GM23338 (cell line): ENCODE measurements around the gene GRWD1. TPM values are rescaled to one million over a fixed set of nuclear protein-coding genes. Genes with fewer than 3 reads are reported as not detected.

ENCODE experiments used
- ATAC-seq: fragments of 200-7000 bp; cut with Tn5 transposase; 3 replicates; pipeline ENCODE4 v1.9.1; 2020
- DNase-seq: peaks from one replicate; pipeline ENCODE4 v3.0.0-alpha.2; 2015; ENCODE audit warnings: low spot score
- H2AFZ ChIP-seq: fragments of 200-600 bp; sonication (generic); 2 replicates; pipeline ENCODE4 v1.8.0; 2016; ENCODE audit warnings: antibody characterized with exemption, mild to moderate bottlenecking, moderate library complexity
- H3F3A ChIP-seq: fragments of 200-600 bp; sonication (generic); replicated peaks from 2 replicates; pipeline ENCODE4 v1.8.0; 2017; ENCODE audit warnings: antibody characterized with exemption, mixed run types, low read depth
- H3K27ac ChIP-seq: fragments of 200-600 bp; sonication (generic); 2 replicates; pipeline ENCODE4 v1.6.1; 2016; ENCODE audit warnings: low read depth
- H3K27me3 ChIP-seq: fragments of 200-600 bp; sonication (generic); 2 replicates; pipeline ENCODE4 v1.8.0; 2016; ENCODE audit warnings: mild to moderate bottlenecking, mixed run types, moderate library complexity; ENCODE audit not compliant: insufficient read depth
- H3K36me3 ChIP-seq: fragments of 200-600 bp; sonication (generic); 2 replicates; pipeline ENCODE4 v1.8.0; 2016; ENCODE audit warnings: mild to moderate bottlenecking; ENCODE audit not compliant: insufficient read depth
- H3K4me1 ChIP-seq: fragments of 200-600 bp; sonication (generic); 2 replicates; pipeline ENCODE4 v1.8.0; 2016; ENCODE audit warnings: mild to moderate bottlenecking, moderate library complexity; ENCODE audit not compliant: insufficient read depth
- H3K4me2 ChIP-seq: fragments of 200-600 bp; sonication (generic); 2 replicates; pipeline ENCODE4 v1.7.1; 2017; ENCODE audit warnings: mixed run types
- H3K4me3 ChIP-seq: fragments of 200-600 bp; sonication (generic); 2 replicates; pipeline ENCODE4 v1.6.1; 2016; ENCODE audit warnings: mixed run types
- H3K79me2 ChIP-seq: fragments of 200-600 bp; sonication (generic); replicated peaks from 2 replicates; pipeline ENCODE4 v1.8.0; 2017; ENCODE audit warnings: mild to moderate bottlenecking; ENCODE audit not compliant: insufficient read depth
- H3K9me2 ChIP-seq: fragments of 200-600 bp; sonication (generic); 2 replicates; pipeline ENCODE4 v1.8.0; 2017; ENCODE audit not compliant: insufficient read depth
- H4K20me1 ChIP-seq: fragments of 200-600 bp; sonication (generic); replicated peaks from 2 replicates; pipeline ENCODE4 v1.8.0; 2017; ENCODE audit warnings: mild to moderate bottlenecking; ENCODE audit not compliant: insufficient read depth
- H3K27ac Mint-ChIP-seq: 2 replicates; pipeline ENCODE4 v1.8.0; 2020; ENCODE audit warnings: inconsistent platforms, mild to moderate bottlenecking, moderate library complexity, mixed read lengths
- H3K27me3 Mint-ChIP-seq: 3 replicates; pipeline ENCODE4 v1.8.0; 2022; ENCODE audit warnings: low read depth, mild to moderate bottlenecking, moderate library complexity, mixed read lengths, inconsistent platforms; ENCODE audit not compliant: insufficient read depth, poor library complexity
- H3K36me3 Mint-ChIP-seq: 3 replicates; pipeline ENCODE4 v1.8.0; 2021; ENCODE audit warnings: low read depth, mild to moderate bottlenecking, inconsistent platforms, moderate library complexity, mixed read lengths
- H3K4me1 Mint-ChIP-seq: 3 replicates; pipeline ENCODE4 v1.8.0; 2020; ENCODE audit warnings: mild to moderate bottlenecking, inconsistent platforms, mixed read lengths
- H3K4me3 Mint-ChIP-seq: 3 replicates; pipeline ENCODE4 v1.8.0; 2021; ENCODE audit warnings: moderate library complexity, mild to moderate bottlenecking, inconsistent platforms, mixed read lengths
- H3K9me3 Mint-ChIP-seq: 3 replicates; pipeline ENCODE4 v1.8.0; 2020; ENCODE audit warnings: moderate library complexity, mild to moderate bottlenecking, inconsistent platforms, mixed read lengths
- CREB1 ChIP-seq: fragments of 250-450 bp; sonication (Bioruptor Pico); IDR thresholded peaks from 2 replicates; pipeline ENCODE4 v1.5.0; 2020; ENCODE audit warnings: low read depth, mild to moderate bottlenecking, moderate library complexity
- EZH2 ChIP-seq: fragments of 200-600 bp; sonication (generic); IDR thresholded peaks from one replicate; pipeline ENCODE4 v1.8.0; 2017; ENCODE audit warnings: antibody characterized with exemption, mild to moderate bottlenecking, low read depth; ENCODE audit not compliant: unreplicated experiment
- EZH2phosphoT487 ChIP-seq: fragments of 200-600 bp; sonication (generic); IDR thresholded peaks from one replicate; pipeline ENCODE4 v1.8.1; 2018; ENCODE audit warnings: antibody characterized with exemption; ENCODE audit not compliant: unreplicated experiment
- JUNB ChIP-seq: IDR thresholded peaks from one replicate; pipeline ENCODE4 v1.6.1; 2016; ENCODE audit warnings: antibody characterized with exemption; ENCODE audit not compliant: unreplicated experiment
- NANOG ChIP-seq: IDR thresholded peaks from 2 replicates; pipeline ENCODE4 v1.6.1; 2016; ENCODE audit warnings: antibody characterized with exemption, borderline replicate concordance
- POLR2AphosphoS5 ChIP-seq: IDR thresholded peaks from 2 replicates; pipeline ENCODE4 v1.6.1; 2016; ENCODE audit warnings: antibody characterized with exemption, low read depth
- REST ChIP-seq: IDR thresholded peaks from one replicate; pipeline ENCODE4 v1.6.1; 2018; ENCODE audit warnings: antibody characterized with exemption; ENCODE audit not compliant: unreplicated experiment
- STAT1 ChIP-seq: IDR thresholded peaks from one replicate; pipeline ENCODE4 v1.6.1; 2016; ENCODE audit warnings: antibody characterized with exemption; ENCODE audit not compliant: unreplicated experiment
- ZNF114 ChIP-seq: fragments of 250-450 bp; sonication (Bioruptor Pico); IDR thresholded peaks from 2 replicates; pipeline ENCODE4 v1.5.0; 2020; ENCODE audit warnings: mild to moderate bottlenecking, moderate library complexity
- ZNF331 ChIP-seq: fragments of 250-450 bp; sonication (Bioruptor Pico); IDR thresholded peaks from 2 replicates; pipeline ENCODE4 v1.5.0; 2020; ENCODE audit warnings: low read depth, mild to moderate bottlenecking, moderate library complexity
- polyA plus RNA-seq: library from polyadenylated mRNA; unstranded; fragments of >200 nt; fragmentation: Nextera tagmentation; extraction: Ambion mirVana; gene quantifications from 2 replicates; pipeline ENCODE4 v1.2.1, GENCODE V29; 2016
- total RNA-seq: library from RNA; depleted of rRNA; stranded (reverse); fragments of >200 nt; shearing (Covaris generic); gene quantifications from 2 replicates; pipeline ENCODE4 v1.2.3, GENCODE V29; 2014
- TF ChIP-seq, protein P1 (sequence below): IDR thresholded peaks from 2 replicates; pipeline ENCODE4 v1.6.1; 2016; ENCODE audit warnings: antibody characterized with exemption
- TF ChIP-seq, protein P2 (sequence below): fragments of 250-450 bp; sonication (Bioruptor Pico); IDR thresholded peaks from 2 replicates; pipeline ENCODE4 v1.5.0; 2020; ENCODE audit warnings: mild to moderate bottlenecking, moderate library complexity
- TF ChIP-seq, protein P3 (sequence below), 2 experiments: fragments of 200-600 bp in 1 of 2; sonication (generic) in 1 of 2; conservative IDR thresholded peaks; 2 replicates each; pipeline versions ENCODE4 v1.5.1 to v1.6.1; 2016 to 2017; ENCODE audit warnings: antibody characterized with exemption in 2 of 2, low read depth in 2 of 2, mild to moderate bottlenecking in 2 of 2, moderate library complexity in 1 of 2

Gene GRWD1
- total and polyA plus RNA-seq, 2 experiments from 2014 or later, result 23.2 to 58.0 TPM

DNA sequence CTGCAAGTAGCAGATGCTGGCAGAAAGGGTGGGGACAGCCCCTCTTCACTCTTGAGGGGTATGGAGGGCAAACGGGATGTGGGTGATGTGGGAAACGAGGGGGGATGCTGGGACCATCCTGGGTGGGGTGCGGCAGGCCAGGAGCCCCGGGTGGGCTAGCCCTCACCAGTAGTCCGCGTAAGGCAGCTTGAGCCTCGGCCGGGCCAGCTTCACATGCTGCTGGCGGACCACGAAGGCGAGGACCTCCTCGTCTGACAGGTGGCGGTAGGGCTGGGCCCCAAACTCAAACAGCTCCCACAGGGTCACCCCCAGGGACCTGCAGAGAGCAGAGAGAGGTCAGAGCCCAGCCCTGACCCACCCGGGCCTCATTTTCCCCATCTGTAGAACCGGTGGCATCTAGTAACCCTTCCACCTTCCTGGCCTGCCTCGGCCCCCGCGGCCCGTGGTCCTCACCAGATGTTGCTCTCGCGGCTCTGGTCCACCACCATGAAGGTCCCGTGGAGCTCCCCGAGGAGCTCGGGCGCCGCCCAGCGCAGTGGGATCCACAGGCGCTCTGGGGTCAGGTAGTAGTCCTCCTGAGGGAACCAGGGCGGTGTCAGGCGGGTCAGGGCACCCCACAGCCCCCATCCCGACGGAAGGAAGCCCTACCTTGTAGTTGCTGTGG, 55.2 kb downstream of the GRWD1 start:
- Histone ChIP-seq H2AFZ (peak overlapping the region; percentile 69; the same call in 1 of the 2 replicates), H3K27ac (peak overlapping the region; percentile 91; the same call in 1 of the 2 replicates), H3K27me3 (no peaks in the 10 kb centered on the region), H3K9me2 (no peaks in the 10 kb centered on the region), H3K4me1 (peaks cover 7% of the 10 kb centered on the region; the same call in 1 of the 2 replicates), H3K4me2 (peak overlapping the region; percentile 94), H3K4me3 (peak overlapping the region; percentile 73), H3K36me3 (no peaks in the 10 kb centered on the region), H4K20me1 (no peaks in the 10 kb centered on the region; the same call in 1 of the 2 replicates), H3F3A (peaks cover 6% of the 10 kb centered on the region; the same call in 1 of the 2 replicates), H3K79me2 (no peaks in the 10 kb centered on the region)
- peak overlapping the region; percentile 97; the same call in 1 of the 2 replicates for H3K27ac Mint-ChIP-seq
- peak overlapping the region; percentile 70 for H3K4me3 Mint-ChIP-seq
- TF ChIP-seq NANOG (no peak), POLR2AphosphoS5 (no peak), ZNF331 (CRISPR knock-in tag) (no peak), CREB1 (CRISPR knock-in tag) (no peak), STAT1 (no peak), REST (no peak), EZH2 (no peak), ZNF114 (CRISPR knock-in tag) (no peak), JUNB (no peak), EZH2phosphoT487 (no peak)
- TF ChIP-seq, protein P1, sequence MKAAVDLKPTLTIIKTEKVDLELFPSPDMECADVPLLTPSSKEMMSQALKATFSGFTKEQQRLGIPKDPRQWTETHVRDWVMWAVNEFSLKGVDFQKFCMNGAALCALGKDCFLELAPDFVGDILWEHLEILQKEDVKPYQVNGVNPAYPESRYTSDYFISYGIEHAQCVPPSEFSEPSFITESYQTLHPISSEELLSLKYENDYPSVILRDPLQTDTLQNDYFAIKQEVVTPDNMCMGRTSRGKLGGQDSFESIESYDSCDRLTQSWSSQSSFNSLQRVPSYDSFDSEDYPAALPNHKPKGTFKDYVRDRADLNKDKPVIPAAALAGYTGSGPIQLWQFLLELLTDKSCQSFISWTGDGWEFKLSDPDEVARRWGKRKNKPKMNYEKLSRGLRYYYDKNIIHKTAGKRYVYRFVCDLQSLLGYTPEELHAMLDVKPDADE, result no peak
- TF ChIP-seq, protein P2, sequence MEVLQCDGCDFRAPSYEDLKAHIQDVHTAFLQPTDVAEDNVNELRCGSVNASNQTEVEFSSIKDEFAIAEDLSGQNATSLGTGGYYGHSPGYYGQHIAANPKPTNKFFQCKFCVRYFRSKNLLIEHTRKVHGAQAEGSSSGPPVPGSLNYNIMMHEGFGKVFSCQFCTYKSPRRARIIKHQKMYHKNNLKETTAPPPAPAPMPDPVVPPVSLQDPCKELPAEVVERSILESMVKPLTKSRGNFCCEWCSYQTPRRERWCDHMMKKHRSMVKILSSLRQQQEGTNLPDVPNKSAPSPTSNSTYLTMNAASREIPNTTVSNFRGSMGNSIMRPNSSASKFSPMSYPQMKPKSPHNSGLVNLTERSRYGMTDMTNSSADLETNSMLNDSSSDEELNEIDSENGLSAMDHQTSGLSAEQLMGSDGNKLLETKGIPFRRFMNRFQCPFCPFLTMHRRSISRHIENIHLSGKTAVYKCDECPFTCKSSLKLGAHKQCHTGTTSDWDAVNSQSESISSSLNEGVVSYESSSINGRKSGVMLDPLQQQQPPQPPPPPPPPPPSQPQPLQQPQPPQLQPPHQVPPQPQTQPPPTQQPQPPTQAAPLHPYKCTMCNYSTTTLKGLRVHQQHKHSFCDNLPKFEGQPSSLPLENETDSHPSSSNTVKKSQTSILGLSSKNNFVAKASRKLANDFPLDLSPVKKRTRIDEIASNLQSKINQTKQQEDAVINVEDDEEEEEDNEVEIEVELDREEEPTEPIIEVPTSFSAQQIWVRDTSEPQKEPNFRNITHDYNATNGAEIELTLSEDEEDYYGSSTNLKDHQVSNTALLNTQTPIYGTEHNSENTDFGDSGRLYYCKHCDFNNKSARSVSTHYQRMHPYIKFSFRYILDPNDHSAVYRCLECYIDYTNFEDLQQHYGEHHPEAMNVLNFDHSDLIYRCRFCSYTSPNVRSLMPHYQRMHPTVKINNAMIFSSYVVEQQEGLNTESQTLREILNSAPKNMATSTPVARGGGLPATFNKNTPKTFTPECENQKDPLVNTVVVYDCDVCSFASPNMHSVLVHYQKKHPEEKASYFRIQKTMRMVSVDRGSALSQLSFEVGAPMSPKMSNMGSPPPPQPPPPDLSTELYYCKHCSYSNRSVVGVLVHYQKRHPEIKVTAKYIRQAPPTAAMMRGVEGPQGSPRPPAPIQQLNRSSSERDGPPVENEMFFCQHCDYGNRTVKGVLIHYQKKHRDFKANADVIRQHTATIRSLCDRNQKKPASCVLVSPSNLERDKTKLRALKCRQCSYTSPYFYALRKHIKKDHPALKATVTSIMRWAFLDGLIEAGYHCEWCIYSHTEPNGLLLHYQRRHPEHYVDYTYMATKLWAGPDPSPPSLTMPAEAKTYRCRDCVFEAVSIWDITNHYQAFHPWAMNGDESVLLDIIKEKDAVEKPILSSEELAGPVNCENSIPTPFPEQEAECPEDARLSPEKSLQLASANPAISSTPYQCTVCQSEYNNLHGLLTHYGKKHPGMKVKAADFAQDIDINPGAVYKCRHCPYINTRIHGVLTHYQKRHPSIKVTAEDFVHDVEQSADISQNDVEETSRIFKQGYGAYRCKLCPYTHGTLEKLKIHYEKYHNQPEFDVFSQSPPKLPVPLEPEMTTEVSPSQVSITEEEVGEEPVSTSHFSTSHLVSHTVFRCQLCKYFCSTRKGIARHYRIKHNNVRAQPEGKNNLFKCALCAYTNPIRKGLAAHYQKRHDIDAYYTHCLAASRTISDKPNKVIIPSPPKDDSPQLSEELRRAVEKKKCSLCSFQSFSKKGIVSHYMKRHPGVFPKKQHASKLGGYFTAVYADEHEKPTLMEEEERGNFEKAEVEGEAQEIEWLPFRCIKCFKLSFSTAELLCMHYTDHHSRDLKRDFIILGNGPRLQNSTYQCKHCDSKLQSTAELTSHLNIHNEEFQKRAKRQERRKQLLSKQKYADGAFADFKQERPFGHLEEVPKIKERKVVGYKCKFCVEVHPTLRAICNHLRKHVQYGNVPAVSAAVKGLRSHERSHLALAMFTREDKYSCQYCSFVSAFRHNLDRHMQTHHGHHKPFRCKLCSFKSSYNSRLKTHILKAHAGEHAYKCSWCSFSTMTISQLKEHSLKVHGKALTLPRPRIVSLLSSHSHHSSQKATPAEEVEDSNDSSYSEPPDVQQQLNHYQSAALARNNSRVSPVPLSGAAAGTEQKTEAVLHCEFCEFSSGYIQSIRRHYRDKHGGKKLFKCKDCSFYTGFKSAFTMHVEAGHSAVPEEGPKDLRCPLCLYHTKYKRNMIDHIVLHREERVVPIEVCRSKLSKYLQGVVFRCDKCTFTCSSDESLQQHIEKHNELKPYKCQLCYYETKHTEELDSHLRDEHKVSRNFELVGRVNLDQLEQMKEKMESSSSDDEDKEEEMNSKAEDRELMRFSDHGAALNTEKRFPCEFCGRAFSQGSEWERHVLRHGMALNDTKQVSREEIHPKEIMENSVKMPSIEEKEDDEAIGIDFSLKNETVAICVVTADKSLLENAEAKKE (CRISPR knock-in tag), result no peak
- TF ChIP-seq, protein P3, sequence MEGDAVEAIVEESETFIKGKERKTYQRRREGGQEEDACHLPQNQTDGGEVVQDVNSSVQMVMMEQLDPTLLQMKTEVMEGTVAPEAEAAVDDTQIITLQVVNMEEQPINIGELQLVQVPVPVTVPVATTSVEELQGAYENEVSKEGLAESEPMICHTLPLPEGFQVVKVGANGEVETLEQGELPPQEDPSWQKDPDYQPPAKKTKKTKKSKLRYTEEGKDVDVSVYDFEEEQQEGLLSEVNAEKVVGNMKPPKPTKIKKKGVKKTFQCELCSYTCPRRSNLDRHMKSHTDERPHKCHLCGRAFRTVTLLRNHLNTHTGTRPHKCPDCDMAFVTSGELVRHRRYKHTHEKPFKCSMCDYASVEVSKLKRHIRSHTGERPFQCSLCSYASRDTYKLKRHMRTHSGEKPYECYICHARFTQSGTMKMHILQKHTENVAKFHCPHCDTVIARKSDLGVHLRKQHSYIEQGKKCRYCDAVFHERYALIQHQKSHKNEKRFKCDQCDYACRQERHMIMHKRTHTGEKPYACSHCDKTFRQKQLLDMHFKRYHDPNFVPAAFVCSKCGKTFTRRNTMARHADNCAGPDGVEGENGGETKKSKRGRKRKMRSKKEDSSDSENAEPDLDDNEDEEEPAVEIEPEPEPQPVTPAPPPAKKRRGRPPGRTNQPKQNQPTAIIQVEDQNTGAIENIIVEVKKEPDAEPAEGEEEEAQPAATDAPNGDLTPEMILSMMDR (conservative IDR thresholded peaks at IDR 0.05; ENCODE audit: low read depth in 2 of 2), result no peak
- peaks cover 19% of the 10 kb centered on the region for H3K27me3 Mint-ChIP-seq
- H3K4me1 Mint-ChIP-seq, result peaks cover 16% of the 10 kb centered on the region
- no peaks in the 10 kb centered on the region for H3K9me3 Mint-ChIP-seq
- H3K36me3 Mint-ChIP-seq, result no peaks in the 10 kb centered on the region; the same call in 2 of the 3 replicates
- ATAC-seq (no peak), DNase-seq (no peak)
